Stimulated activated CD4-positive, alpha-beta T cell treated with anti-CD3 and anti-CD28 coated beads, Interleukin-2, amount 100 ng/mL, for 48 hours (primary cell): ENCODE results near the gene TMEM14A.
A peak's percentile ranks its signal among the peaks of the same experiment; 100 is the strongest.
"Not testable (repeated sequence)": the region's sequence is repeated elsewhere in the genome, so short reads cannot be mapped to it uniquely, and the experiment has no call there.

ENCODE experiments used
- DNase-seq, 2 donors: peaks; one replicate each; pipeline ENCODE4 v3.0.0-alpha.2; 2020

TMEM14A gene, protein sequence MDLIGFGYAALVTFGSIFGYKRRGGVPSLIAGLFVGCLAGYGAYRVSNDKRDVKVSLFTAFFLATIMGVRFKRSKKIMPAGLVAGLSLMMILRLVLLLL

DNA sequence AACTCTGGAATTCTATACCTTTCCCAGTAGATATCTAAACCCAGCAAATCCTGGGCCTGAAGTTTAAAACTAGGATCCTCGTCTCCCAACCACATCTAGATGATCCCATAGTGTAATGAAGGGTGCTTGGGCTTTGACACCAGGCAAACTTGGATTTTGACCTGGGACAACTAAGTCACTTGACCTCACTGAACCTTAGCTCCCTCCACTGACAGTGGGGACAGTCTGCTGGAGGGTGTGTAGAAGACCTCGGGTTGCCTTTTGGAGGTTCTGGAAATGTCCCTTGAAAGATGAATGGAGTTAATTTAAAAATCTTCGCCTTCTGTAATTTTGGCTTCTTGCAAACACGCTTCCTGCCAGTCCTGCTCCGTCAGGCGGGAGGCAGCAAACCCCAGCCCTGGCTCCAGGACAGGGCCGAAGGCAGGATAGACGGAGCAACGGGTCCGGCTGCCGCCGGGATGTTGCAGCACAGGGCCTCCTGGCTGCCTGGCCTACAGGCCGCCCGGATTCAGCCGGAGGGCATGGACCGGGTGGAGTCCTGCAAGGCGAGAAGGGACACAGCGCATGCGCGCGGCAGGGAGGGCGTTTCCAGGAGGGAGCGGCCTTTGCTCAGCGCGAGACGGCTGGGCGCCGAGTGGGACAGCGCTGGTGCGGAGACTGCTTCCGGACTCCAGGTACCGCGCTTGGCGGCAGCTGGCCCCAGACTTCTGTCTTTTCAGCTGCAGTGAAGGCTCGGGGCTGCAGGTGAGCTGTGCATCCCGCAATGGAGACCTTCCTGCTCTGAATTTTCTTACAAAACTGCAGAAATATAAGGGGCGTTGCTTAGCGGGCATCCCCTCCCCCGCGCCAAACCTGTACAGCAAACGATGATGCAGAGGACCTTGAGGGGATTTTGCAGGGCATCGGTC, at the start of gene TMEM14A:
TMEM14A (plus strand) TSS at position 612 of the 908 bp plus-strand sequence. CDS start 5,990 bp downstream, outside the sequence.
- DNase-seq, result peak; percentile 90 to 91

DNA sequence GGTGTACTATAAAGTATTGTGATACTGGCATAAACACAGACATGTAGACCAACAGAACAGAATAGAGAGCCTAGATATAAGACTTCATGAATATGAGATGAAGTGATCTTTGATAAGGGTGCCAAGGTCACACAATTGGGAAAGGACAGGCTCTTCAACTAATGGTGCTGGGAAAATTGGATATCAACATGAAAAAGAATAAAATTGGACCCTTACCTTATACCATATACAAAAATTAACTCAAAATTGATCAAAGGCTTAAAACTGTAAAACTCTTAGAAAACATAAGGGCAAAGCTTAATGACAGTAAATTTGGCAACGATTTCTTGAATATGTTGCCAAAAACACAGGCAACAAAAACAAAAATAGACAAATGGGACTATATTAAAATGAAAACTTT, 49.3 kb upstream of the TMEM14A start:
- no peak for DNase-seq

DNA sequence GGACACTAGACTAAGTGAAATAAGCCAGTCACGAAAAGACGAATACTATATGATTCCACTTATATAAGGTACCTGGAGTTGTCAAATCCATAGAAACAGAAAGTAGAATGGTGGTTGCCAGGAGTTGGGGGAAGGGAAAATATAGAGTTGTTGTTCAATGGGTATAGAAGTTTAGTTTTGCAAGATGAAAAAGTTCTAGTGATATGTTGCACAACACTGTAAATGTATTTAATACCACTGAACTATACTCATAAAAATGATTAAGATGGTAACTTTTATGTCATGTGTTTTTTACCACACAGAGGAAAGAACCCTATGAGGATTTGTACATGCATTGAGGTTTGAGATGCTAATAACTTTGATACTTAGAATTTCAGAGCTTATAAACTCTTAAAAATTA, 48.1 kb upstream of the TMEM14A start:
- no peak for DNase-seq

DNA sequence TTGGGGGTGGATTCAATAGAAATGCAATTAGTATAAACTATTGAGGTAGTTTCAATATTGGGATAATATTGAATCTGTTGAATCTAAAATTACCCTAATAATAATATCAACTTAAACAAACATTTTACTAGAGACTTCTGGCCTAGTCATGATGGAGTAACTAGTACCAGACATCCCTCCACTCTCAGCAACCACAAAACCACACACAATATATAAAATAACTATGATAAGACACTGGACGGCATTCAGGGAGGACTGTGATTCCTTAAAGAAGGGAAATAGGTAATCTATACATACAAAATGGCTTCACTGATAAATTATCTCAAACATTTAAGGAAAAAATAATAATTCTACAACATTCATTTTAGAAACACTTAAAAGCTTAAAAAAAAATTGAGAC, 38.9 kb upstream of the TMEM14A start:
- DNase-seq, result no peak

DNA sequence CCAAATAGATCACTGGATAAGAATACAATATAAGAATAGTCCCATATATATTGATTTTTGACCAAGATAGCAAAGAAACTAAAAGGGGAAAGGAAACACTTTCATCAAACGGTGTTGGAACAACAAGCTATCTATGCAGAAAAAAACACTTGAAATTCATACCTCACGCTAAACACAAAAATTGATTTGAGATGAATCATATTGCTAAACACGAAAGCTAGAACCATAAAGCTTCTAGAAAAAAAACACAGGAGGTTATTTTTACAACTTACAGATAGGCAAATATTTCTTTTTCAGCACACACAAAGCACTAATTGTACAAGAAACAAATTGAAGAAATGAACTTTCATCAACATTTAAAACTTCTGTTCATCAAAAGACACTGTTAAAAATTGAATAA, 36.7 kb upstream of the TMEM14A start:
- DNase-seq, result no peak

DNA sequence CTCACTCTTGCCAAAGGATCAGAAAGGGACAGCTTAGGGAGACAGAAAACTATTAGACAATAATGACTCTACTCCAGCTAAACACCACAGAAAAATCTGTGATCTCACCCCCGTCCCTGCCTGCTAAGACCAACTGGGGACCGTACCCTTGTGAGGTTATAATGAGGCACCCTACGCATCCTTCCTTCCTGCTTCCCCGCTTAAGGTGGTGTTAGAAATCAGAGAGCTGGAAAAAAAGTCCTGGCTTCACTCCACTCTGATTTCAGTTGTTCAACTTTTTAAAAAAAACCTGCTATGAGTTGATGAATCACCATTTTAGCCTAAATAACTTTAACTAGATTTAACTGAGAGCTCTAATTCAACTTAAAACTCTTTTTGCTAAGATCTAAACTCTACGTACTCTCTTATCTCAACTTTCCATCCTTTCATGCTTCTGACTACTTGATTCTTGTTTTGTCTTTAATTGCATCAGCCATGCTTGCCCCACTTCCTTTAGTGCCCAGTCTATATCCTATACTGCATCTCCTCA, 35.8 kb upstream of the TMEM14A start:
- peak; percentile 6 to 7 for DNase-seq

DNA sequence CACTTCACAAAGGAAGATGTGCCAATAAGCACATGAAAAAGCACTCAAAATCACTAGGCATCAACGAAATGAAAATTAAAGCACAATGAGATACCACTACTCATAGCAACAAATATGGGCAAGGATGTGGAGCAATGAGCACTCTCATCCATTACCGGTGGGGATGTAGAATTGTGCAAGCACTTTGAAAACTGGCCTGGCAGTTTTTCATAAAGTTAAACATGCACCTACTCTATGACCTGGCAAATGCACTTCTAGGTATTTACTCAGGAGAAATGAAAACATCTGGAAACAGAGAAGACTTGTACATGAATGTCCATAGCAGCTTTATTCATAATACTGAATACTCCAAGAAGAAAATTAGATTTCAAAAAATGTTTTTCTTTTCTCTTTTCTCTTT, 34.1 kb upstream of the TMEM14A start:
- no peak for DNase-seq

DNA sequence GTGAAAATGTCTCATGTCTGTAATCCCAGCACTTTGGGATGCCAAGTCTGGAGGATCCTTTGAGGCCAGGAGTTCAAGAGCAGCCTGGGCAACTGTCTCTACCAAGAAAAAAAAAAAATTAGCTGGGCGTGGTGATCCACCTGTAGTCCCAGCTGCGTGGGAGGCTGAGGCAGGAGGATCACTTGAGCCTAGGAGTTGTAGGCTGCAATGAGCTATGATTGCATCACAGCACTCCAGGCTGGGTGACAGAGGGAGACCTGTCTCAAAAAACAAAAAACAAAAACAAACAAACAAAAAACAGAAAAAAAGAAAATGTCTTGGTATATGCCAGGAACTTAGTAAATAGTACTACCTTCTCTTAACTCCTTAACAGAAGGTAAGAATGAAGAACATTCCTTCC, 31.4 kb upstream of the TMEM14A start:
- no peak for DNase-seq

DNA sequence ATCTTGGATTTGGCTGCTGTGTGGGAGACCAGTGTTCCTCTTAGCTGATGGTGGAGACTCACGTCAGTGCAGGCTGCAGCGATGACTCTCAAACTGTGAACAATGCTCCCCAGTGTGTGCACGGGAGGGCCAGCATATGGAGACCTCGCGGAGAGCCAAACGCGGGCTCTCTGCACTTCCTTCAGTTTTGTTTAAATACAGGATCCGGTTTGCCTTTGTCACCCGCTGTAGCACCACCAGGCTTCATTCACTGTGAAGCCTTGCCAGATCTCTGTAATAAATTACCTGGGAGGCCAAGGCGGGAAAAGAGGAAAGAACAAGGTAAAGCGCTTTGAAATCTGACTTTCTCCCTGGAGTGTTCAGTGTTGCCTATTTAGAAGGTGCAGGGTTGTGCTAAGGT, 30.7 kb upstream of the TMEM14A start:
- no peak for DNase-seq

DNA sequence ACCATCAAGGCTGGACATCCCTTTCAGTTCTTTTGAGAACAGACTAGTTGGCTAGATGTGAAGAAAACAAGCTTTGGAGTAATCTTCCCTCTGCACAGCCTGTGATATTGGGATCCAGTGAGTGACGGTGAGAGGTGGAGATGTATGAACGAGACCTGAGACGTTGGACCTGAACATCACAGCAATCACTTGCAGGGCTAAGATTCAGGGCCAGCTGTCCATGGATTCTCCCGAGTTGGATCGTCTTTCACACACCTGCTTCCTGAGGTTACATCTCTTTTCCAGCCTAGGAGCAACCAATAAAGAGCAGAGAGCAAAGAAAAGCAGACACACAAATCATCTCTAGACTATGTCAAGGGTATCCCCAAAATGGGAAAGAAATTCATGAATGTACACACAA, 30.0 kb upstream of the TMEM14A start:
- DNase-seq, result no peak

DNA sequence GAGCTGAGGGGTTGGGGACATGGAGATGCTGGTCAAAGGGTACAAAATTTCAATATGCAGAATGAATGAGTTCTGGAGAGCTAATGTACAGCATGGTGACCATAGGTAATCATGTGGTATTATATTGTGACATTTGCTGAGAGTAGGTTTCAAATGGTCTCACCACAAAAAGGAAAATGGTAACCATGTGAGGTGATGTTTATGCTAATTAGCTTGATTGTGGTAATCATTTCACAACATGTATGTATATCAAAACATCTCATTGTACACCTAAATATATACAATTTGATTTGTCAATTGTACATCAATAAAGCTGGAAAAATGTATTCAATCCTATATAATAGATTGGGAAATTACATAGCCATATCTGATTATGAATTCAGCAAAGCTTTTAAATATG, 29.5 kb upstream of the TMEM14A start:
- no peak for DNase-seq

DNA sequence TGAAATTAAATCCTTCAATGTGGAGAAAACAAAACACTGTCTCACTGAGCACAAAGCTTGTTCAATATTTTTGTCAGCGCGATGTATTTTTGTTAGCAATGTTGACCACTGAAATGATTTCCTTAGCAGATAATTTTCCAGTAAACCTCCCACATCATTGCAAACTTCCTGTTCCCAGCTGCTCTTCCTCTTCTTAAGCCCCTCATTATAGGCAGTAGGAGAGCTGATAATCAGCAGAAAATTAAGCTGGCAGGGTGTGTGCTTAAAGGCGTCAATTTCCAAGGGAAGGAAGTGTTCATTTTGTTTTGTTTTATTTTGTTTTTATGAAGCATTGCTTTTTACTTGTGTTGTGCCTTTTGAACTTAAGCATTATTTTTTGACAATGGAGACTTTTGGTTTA, 29.1 kb upstream of the TMEM14A start:
- DNase-seq, result no peak

DNA sequence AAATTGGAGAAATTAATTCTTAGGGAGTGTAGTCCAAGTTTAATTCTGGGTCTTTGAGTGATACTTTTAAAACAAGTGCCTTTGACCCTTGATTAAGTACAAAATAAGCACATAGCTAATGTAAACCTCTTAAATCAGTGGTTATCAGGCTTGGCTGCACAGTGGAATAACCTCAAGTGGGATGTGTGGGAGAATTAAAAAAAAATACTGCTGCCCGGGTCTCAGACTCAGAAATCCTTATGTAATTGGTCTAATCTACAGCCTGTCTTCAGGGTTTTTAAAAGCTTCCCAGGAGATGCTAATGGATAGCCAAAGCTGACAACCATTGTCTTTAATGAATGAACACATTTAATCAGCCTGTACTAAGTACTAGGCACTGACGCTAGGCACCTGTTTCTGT, 28.5 kb upstream of the TMEM14A start:
- DNase-seq, result no peak

DNA sequence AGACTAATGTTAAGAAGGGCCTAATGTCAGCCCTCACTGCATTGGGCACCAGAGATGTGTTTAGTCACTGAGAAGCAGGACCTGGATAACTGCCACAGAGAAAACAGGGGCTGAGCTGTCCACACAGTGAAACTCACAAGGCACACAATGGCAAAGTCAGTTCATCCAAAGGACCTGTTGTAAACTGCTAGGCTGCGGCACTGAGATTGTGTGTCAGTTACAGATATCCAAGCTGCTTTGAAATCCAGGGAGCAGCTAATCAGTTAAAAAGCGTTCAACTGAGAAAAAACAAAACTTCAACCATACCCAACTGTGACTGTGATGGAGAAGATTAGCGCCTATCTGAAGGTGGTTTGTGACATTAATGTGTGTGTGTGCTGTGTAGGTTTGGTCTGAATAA, 27.8 kb upstream of the TMEM14A start:
- no peak for DNase-seq

DNA sequence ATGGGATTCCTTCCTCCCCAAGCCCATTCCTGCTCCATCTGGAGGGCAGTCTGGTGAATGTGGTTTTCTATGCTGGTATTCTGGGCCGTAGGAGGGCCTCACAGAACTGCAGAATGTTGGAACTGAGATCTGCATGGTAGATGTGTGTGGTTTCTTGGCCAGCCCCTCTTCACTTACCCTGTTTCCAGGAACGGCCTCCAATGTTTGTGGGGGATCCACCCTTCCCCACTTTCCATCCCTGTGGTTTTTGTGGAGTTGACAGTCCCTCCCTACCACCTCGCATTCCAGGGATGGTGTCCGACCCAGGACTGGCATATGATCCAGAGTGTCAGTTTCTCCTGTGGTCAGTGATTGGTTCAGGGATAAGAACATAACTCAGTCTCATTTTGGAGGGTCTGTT, 26.7 kb upstream of the TMEM14A start:
- DNase-seq, result no peak

DNA sequence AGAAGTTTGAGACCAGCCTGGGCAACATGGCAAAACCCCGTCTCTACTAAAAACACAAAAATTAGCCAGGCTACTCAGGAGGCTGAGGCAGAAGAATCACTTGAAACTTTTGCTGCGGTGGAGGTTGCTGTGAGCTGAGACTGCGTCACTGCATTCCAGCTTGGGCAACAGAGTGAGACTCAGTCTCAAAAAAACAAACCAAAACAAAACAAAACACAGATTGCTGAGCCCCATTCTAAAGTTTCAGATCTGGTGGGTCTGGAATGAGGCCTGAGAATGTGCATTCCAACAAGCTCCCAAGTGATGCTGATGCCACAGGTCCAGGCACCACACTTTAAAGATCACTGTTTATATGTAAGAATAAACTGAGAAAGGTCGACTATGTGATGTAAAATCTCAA, 24.9 kb upstream of the TMEM14A start:
- DNase-seq, result no peak

DNA sequence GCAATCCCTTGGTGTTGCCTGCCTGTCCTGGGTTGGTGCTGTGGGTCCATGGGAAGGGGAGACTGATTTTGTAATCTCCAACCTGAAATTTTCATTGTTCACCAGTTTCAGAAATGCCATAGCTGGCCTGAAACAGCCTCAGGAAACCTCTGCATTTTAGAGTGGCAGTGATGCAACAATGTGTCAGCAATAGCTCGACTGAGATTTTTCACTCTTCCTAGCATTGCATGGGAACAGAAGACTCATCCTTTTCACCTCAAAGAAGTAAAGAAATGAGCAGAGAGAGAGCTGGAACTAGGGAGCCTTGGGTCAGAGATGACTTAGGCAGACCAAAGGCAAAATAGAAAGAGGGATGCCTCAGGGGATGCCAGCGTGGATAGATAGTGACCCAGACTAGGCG, 23.7 kb upstream of the TMEM14A start:
- DNase-seq, result no peak

DNA sequence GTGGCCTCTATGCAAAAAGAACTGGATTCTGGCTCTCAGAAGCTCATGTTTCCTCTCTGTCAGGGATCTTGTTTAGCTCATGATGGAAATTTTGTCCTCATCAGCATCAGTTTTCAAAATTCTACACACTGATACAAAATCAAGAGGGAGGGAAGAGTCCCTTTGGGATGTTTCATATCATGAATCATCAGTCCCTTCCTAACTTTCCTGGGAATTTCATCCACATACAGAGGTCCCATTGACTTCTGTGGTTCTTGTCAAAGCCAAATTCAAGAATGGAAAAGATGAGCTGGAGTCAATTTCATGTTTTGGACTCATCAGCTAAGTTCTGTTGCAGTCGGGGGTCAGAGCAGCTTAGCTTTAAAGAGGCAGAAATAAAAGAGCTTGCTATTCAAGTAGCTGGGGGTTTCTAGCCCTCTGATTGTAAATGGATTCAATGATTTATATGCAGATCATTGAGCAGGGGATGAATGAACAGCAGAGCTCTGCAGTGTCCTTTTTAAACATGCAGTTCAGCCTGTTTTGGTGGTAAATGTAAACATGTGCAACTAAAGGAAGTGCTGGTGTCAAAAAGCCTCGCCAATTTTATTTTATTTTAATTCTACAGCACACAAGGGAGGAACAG, 21.3 kb upstream of the TMEM14A start:
- DNase-seq, result no peak

DNA sequence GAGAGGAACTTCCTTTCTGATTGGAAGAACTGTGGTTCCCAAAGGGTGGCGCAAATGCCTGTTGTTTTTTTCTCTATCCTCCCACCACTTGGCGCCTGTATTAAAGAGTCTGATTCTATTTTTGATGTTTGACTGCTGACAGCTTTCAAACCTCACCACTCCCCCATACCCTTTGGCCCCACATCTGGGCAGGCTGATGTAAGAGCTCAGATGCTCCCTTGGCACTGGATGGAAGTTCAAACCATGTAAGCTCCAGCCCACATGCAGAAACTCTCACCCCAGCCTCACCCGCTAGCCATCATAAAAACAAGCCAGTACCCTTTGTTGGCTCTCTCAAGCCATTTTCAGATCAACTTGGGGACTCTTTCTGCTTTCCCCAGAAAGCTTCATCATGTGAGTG, 20.0 kb upstream of the TMEM14A start:
- DNase-seq, result no peak

DNA sequence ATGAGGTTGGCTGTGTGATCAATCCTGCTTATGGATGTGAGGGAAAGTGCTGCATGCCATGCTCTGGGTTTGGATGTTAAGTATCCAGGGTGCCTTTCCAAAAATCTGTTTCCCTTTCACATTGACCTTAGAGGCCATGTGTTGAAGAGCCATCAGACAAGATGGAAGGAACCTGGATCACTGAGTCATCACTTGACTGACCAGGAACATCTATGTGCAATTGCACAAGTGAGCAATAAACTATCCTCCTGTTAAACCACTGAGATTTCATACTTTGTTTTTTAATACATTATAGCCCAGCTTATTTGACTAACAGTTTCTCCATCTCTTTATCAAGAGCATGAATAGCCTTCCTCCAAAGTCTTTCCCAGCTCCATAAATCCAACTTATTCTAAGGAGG, 17.8 kb upstream of the TMEM14A start:
- DNase-seq, result no peak

DNA sequence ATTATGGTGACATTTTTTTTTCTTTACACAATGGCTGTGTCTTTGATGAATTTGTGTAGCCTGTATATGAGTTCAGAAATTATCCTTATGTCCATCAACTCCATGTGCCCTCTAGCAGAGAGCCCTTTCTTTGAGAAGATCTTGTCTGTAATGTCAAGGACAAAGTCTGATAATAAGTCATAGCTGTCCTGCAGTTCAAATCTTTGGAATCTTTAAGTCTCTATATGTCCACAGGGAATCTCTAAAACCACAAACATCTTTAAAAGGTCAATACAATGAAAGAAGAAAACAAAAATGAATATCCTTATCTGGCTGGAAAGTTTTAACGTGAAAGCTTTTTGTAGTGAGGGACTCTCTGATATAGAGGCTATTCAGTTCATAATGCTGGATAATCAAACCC, 16.9 kb upstream of the TMEM14A start:
- no peak for DNase-seq

DNA sequence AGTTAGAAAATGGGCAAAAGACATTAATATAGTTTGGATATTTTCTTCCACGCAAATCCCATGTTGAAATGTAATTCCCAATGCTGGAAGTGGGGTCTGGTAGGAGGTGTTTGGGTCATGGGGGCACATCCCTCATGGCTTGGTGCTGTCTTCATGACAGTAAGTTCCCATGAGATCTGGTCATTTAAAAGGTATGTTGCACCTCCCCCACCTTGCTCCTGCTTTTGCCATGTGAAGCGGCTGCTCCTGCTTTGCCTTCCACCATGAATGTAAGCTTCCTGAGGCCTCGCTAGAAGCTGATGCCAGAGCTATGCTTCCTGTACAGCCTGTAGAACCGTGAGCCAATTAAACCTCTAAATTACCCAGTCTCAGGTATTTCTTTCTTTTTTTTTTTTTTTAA, 16.3 kb upstream of the TMEM14A start:
- no peak for DNase-seq

DNA sequence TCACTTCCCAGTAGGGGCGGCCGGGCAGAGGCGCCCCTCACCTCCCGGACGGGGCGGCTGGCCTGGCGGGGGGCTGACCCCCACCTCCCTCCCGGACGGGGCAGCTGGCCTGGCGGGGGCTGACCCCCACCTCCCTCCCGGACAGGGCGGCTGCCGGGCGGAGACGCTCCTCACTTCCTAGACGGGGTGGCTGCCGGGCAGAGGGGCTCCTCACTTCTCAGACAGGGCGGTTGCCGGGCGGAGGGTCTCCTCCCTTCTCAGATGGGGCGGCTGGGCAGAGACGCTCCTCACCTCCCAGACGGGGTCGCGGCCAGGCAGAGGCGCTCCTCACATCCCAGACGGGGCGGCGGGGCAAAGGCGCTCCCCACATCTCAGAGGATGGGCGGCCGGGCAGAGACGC, 15.0 kb upstream of the TMEM14A start:
- not testable (repeated sequence) for DNase-seq

DNA sequence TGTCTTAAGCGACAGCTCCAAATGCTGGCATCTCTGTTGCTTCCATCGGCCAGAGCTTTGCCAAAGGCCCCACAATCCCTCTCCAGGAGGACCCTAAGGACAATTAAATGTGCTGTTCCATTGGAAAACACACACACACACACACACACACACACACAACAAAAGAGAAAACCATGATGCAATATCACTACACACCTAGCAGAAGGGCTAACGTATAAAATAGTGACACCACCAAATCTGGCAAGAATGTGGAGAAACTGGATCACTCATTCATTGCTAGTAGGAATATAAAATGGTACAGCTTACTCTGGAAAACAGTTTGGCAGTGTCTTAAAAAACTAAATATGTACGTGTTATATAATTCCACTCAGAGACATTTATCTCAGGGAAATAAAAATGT, 13.0 kb upstream of the TMEM14A start:
- no peak for DNase-seq
